ENCODE data around the gene TMEM134. TPM values are rescaled to one million over a fixed set of nuclear protein-coding genes. Genes with fewer than 3 reads are reported as not detected.

The TMEM134 gene
- total and polyA plus RNA-seq, 3 donors from 2014 or later, result 97.5 to 149 (median 126) TPM

DNA sequence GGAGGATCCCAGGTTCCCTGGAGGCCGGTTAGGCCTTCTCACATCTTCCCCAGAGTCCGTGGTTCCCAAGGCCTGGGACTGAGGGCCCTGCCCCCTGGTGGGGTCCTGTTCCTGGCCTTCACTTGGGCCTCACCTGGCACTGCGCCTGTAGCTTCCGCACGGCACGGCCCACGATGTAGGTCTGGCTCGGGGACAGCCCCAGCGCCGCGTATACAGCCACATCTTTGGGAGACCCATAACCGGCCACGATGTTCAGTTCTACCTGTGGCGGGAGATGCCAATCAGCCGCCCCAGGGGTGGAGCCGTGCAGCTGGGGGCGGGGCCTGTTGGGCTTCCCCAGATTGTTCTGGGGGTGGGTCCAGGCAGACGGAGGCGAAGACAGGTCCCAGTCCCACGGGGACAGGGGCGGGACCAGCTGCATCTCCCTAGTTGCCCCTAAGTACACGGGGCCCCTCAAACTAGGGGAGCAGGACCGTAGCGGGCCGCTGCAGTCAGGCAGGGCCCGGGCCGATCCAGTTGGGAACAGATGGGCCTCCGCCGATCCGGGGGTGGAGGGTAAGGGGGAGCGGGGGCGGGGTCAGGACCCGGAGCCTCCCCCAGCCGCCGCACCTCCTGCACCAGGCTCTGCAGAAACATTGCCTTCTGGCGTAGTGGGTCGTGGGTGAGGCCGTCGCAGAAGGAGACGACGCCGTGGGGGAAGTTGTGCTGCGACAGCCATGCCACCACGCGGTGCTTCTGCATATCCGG lies 23.9 kb upstream of the TMEM134 start:
- no peak overlapping the region for H3K27ac ChIP-seq
- TF ChIP-seq POLR2A (IDR thresholded peaks at IDR 0.05), result no peak
- DNase-seq, result peak; percentile 29
- no peaks in the 10 kb centered on the region for H3K36me3 ChIP-seq (ENCODE audit: low read depth, missing control alignments)
- H3K9me3 ChIP-seq, result no peaks in the 10 kb centered on the region
- H3K4me1 ChIP-seq, result no peaks in the 10 kb centered on the region
- intact Hi-C loops (cut with DNase I; ENCODE audit: low total_unique reads), result no loop called here
- 69 to 79% methylated on average over 6 to 46 of the region's 46 CpGs for WGBS, 2 donors
- H3K4me3 ChIP-seq, result peak overlapping the region in 1 of 2 donors; percentile 7
- no peaks in the 10 kb centered on the region for H3K27me3 ChIP-seq

DNA sequence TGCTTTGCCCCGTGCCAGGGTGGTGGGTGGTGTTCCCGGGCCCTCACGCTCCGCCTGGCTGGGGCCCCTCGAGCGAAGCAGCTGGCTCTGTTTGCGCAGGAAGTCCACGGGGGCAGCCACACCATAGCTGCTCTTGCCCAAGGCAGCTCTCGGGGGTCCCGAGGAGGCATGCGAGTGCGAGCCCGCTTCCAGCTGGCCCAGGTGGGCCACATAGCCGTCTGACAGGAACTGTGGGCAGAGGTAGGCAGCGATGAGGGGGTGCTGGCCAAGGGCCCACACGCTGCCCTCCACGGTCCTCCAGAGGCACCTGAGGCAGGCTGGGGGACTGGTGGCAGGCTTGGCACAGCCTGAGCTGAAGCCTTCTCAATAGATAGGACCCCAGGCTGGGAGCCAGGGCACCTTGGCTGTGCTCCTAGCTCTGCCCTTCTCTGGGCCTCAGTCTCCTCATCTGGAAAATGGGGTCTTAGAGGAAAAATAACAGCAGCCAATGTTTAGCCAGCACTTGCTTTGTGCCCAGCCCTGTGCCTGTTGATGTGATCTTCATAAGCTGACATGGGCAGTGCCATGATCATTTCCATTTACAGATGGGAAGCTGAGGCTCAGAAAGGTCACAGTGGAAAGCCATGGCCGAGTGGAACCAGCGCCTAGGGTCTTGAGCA lies 23.1 kb upstream of the TMEM134 start:
- Histone ChIP-seq H3K36me3 (ENCODE audit: low read depth, missing control alignments) (no peaks in the 10 kb centered on the region), H3K27ac (no peak overlapping the region), H3K4me1 (no peaks in the 10 kb centered on the region), H3K9me3 (no peaks in the 10 kb centered on the region), H3K27me3 (no peaks in the 10 kb centered on the region), H3K4me3 (no peak overlapping the region)
- WGBS, 2 donors, result 88 to 89% methylated on average over 5 to 19 of the region's 19 CpGs
- TF ChIP-seq POLR2A (IDR thresholded peaks at IDR 0.05), result no peak
- TF ChIP-seq, protein P1, sequence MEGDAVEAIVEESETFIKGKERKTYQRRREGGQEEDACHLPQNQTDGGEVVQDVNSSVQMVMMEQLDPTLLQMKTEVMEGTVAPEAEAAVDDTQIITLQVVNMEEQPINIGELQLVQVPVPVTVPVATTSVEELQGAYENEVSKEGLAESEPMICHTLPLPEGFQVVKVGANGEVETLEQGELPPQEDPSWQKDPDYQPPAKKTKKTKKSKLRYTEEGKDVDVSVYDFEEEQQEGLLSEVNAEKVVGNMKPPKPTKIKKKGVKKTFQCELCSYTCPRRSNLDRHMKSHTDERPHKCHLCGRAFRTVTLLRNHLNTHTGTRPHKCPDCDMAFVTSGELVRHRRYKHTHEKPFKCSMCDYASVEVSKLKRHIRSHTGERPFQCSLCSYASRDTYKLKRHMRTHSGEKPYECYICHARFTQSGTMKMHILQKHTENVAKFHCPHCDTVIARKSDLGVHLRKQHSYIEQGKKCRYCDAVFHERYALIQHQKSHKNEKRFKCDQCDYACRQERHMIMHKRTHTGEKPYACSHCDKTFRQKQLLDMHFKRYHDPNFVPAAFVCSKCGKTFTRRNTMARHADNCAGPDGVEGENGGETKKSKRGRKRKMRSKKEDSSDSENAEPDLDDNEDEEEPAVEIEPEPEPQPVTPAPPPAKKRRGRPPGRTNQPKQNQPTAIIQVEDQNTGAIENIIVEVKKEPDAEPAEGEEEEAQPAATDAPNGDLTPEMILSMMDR (IDR thresholded peaks at IDR 0.05), result no peak
- intact Hi-C loops (cut with DNase I; ENCODE audit: low total_unique reads), result no loop called here
- DNase-seq, result no peak

DNA sequence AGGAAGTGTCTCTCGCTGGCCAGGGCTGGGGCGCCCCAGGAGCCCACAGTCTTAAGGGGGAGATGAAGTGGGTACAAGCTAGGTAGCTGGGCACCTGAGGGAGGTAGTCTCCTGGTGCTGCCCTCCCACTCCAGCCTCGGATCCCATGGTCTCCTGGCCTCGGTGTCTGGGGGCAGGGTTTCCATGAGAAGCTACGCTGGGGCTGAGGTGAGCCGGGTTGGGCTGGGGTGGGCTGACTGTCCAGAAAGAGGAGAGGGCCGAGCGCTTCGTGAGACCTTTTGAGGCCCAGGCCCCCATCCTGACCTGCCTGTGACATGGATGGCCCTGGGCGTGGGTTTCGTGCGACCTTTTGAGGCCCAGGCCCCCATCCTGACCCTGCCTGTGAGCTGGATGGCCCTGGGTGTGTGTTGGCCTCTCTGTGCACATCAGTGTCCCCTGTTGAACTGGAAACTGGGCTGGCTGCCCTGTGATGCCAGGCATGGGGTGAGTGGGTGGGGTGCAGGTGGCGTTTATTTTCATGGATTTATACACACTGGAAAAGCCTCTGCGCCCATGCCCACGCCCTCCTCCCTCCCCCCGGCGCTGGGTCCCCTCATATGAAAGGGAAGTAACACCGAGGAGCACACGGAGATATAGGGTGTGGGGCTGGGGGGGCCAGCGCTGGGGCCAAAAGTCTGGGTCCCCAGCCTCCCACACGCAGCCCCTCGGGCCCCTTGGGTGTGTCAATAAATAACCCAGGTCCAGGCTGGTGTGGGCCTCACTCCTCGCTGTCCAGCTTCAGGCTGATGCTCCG lies 22.4 kb upstream of the TMEM134 start:
- WGBS, 2 donors, result 86 to 93% methylated on average over 8 to 22 of the region's 24 CpGs
- Histone ChIP-seq H3K4me3 (no peak overlapping the region), H3K27me3 (no peaks in the 10 kb centered on the region), H3K4me1 (no peaks in the 10 kb centered on the region), H3K9me3 (no peaks in the 10 kb centered on the region), H3K36me3 (ENCODE audit: low read depth, missing control alignments) (no peaks in the 10 kb centered on the region), H3K27ac (no peak overlapping the region)
- no peak for DNase-seq
- intact Hi-C loops (cut with DNase I; ENCODE audit: low total_unique reads), result no loop called here
- TF ChIP-seq POLR2A (IDR thresholded peaks at IDR 0.05), result no peak
- TF ChIP-seq, protein P1 (IDR thresholded peaks at IDR 0.05), result no peak

DNA sequence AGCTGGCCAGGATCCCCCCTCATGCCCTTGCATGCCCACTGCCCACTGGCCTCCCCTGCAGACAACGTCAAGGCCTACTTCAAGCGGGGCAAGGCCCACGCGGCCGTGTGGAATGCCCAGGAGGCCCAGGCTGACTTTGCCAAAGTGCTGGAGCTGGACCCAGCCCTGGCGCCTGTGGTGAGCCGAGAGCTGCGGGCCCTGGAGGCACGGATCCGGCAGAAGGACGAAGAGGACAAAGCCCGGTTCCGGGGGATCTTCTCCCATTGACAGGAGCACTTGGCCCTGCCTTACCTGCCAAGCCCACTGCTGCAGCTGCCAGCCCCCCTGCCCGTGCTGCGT lies 21.6 kb upstream of the TMEM134 start:
- WGBS, 2 donors, result 78 to 90% methylated on average over 2 to 12 of the region's 15 CpGs
- Histone ChIP-seq H3K27me3 (no peaks in the 10 kb centered on the region), H3K4me3 (no peak overlapping the region), H3K4me1 (no peaks in the 10 kb centered on the region), H3K27ac (no peak overlapping the region), H3K36me3 (ENCODE audit: low read depth, missing control alignments) (no peaks in the 10 kb centered on the region), H3K9me3 (no peaks in the 10 kb centered on the region)
- TF ChIP-seq, protein P1 (IDR thresholded peaks at IDR 0.05), result no peak
- TF ChIP-seq POLR2A (IDR thresholded peaks at IDR 0.05), result no peak
- intact Hi-C loops (cut with DNase I; ENCODE audit: low total_unique reads), result no loop called here
- DNase-seq, result no peak
